Peyer's patch (tissue), 4 donors: ENCODE measurements around the gene PLPP7. TPM values are rescaled to one million over a fixed set of nuclear protein-coding genes. Genes with fewer than 3 reads are reported as not detected.

Experiments used
- DNase-seq, 3 donors: peaks; one replicate each; pipeline ENCODE4 v3.0.0-alpha.2; 2017 to 2019
- H3K27ac ChIP-seq, 4 donors: fragments of 200-600 bp; sonication (generic); one replicate each; pipeline ENCODE4 v1.5.1; 2016 to 2019
- H3K27me3 ChIP-seq, 2 donors: fragments of 200-600 bp; sonication (generic); one replicate each; pipeline ENCODE4 v1.5.1; 2019
- H3K36me3 ChIP-seq, 3 donors: fragments of 200-600 bp; sonication (generic); one replicate each; pipeline ENCODE4 v1.5.1; 2016 to 2019
- H3K4me1 ChIP-seq, 4 donors: fragments of 200-600 bp; sonication (generic); one replicate each; pipeline ENCODE4 v1.5.1; 2016 to 2019
- H3K4me3 ChIP-seq, 4 donors: fragments of 200-600 bp; sonication (generic); 1 replicate in 3 of 4; 2 replicates in 1 of 4; pipeline ENCODE4 v1.5.1; 2016 to 2019; ENCODE audit warnings: mild to moderate bottlenecking in 1 of 4
- H3K9me3 ChIP-seq, 4 donors: fragments of 200-600 bp; sonication (generic); one replicate each; pipeline ENCODE4 v1.5.1; 2016 to 2019; ENCODE audit warnings: mild to moderate bottlenecking in 1 of 4
- CTCF ChIP-seq, 6 experiments: fragments of 450-650 bp in 4 of 6; fragments of 200-600 bp in 2 of 6; sonication (generic) in 1 of 6; IDR thresholded peaks; one replicate each; pipeline ENCODE4 v1.5.1; 2017 to 2019; ENCODE audit warnings: antibody characterized with exemption in 6 of 6, mild to moderate bottlenecking in 3 of 6, moderate library complexity in 1 of 6
- POLR2A ChIP-seq, 2 donors: fragments of 450-650 bp; IDR thresholded peaks; one replicate each; pipeline ENCODE4 v1.5.1; 2017; ENCODE audit warnings: antibody characterized with exemption in 2 of 2, mild to moderate bottlenecking in 2 of 2, moderate library complexity in 2 of 2
- total RNA-seq, 4 donors: library from RNA; depleted of rRNA; stranded (reverse); fragments of >200 nt; gene quantifications; one replicate each; pipeline ENCODE4 v1.1.0, GENCODE V29; 2016

Gene PLPP7
- total RNA-seq, 4 donors from 2014 or later: 1.3 to 3.3 (median 2.4) TPM

GRCh38 chr9:131304676-131305355 lies 15.3 kb downstream of the PLPP7 start:
- TF ChIP-seq CTCF (IDR thresholded peaks at IDR 0.05) (no peak), POLR2A (IDR thresholded peaks at IDR 0.05) (no peak)
- Histone ChIP-seq H3K36me3 (no peaks in the 10 kb centered on the region), H3K27ac (no peak overlapping the region), H3K9me3 (no peaks in the 10 kb centered on the region), H3K4me3 (no peak overlapping the region), H3K27me3 (no peaks in the 10 kb centered on the region), H3K4me1 (no peaks in the 10 kb centered on the region)
- DNase-seq: no peak

GRCh38 chr9:131306397-131307004 lies 17.0 kb downstream of the PLPP7 start:
- DNase-seq: no peak
- Histone ChIP-seq H3K27ac (no peak overlapping the region), H3K36me3 (no peaks in the 10 kb centered on the region), H3K9me3 (no peaks in the 10 kb centered on the region), H3K4me1 (no peaks in the 10 kb centered on the region), H3K27me3 (no peaks in the 10 kb centered on the region), H3K4me3 (no peak overlapping the region)
- TF ChIP-seq POLR2A (IDR thresholded peaks at IDR 0.05) (no peak), CTCF (IDR thresholded peaks at IDR 0.05) (no peak)

- DNase-seq: no peak
- Histone ChIP-seq H3K4me1 (no peaks in the 10 kb centered on the region), H3K27me3 (no peaks in the 10 kb centered on the region), H3K36me3 (no peaks in the 10 kb centered on the region), H3K9me3 (no peaks in the 10 kb centered on the region), H3K4me3 (no peak overlapping the region), H3K27ac (no peak overlapping the region)
- TF ChIP-seq CTCF (IDR thresholded peaks at IDR 0.05): no peak
- no peak for TF ChIP-seq POLR2A (IDR thresholded peaks at IDR 0.05)
Observed at GRCh38 chr9:131307974-131308373, 18.5 kb downstream of the PLPP7 start.

- no peak for TF ChIP-seq CTCF (IDR thresholded peaks at IDR 0.05)
- no peak for TF ChIP-seq POLR2A (IDR thresholded peaks at IDR 0.05)
Observed at GRCh38 chr9:131308452-131308851, 18.9 kb downstream of the PLPP7 start.

GRCh38 chr9:131308906-131309529 lies 19.5 kb downstream of the PLPP7 start:
- DNase-seq: no peak
- H3K27ac ChIP-seq: no peak overlapping the region
- no peaks in the 10 kb centered on the region for H3K9me3 ChIP-seq
- no peaks in the 10 kb centered on the region for H3K36me3 ChIP-seq
- no peaks in the 10 kb centered on the region for H3K4me1 ChIP-seq
- TF ChIP-seq POLR2A (IDR thresholded peaks at IDR 0.05) (no peak), CTCF (IDR thresholded peaks at IDR 0.05) (no peak)
- H3K4me3 ChIP-seq: no peak overlapping the region
- H3K27me3 ChIP-seq: no peaks in the 10 kb centered on the region

More at GRCh38 chr9:131308452-131308851, 18.9 kb downstream of the PLPP7 start:
- no peak for DNase-seq
- Histone ChIP-seq H3K4me3 (no peak overlapping the region), H3K4me1 (no peaks in the 10 kb centered on the region), H3K27ac (no peak overlapping the region), H3K27me3 (no peaks in the 10 kb centered on the region), H3K9me3 (no peaks in the 10 kb centered on the region), H3K36me3 (no peaks in the 10 kb centered on the region)
